ENCODE data around the gene CHST4. TPM values are rescaled to one million over a fixed set of nuclear protein-coding genes. Genes with fewer than 3 reads are reported as not detected.

The CHST4 gene
- total and polyA plus RNA-seq, 2 donors (not counting 3 experiments of a cell fraction or from before 2014, with no cell fraction given): not detected

- Histone ChIP-seq H3K36me3 (ENCODE audit: control insufficient read depth in 2 of 2, extremely low read depth in 1 of 2, insufficient read depth in 2 of 2, low read length in 2 of 2) (no peaks in the 10 kb centered on the region), H3K27ac (ENCODE audit: insufficient read depth, low read depth, low read length) (no peak overlapping the region), H3K9me1 (replicated peaks; ENCODE audit: control insufficient read depth, extremely low read depth, insufficient read depth, low read length) (no peaks in the 10 kb centered on the region), H2AFZ (ENCODE audit: low read depth, low read length) (no peak overlapping the region), H3K27me3 (ENCODE audit: control insufficient read depth in 2 of 2, insufficient read depth in 2 of 2, low read length in 2 of 2) (peaks cover 0 to 3% of the 10 kb centered on the region in 2 experiments), H3K4me1 (ENCODE audit: control insufficient read depth, extremely low read depth, insufficient read depth, low read length) (no peaks in the 10 kb centered on the region), H3K9ac (replicated peaks; ENCODE audit: extremely low read depth, insufficient read depth, low read length) (no peak overlapping the region), H3K9me3 (replicated peaks; ENCODE audit: control insufficient read depth, insufficient read depth, low read length) (no peaks in the 10 kb centered on the region), H4K20me1 (replicated peaks; ENCODE audit: control insufficient read depth, extremely low read depth, insufficient read depth, low read length) (no peaks in the 10 kb centered on the region), H3K4me2 (ENCODE audit: insufficient read depth, low read length) (no peak overlapping the region), H3K4me3 (replicated peaks in 1 of 3; ENCODE audit: insufficient read depth in 1 of 3, low read depth in 1 of 3, low read length in 3 of 3) (no peak overlapping the region), H3K79me2 (ENCODE audit: control insufficient read depth, insufficient read depth, low read length) (no peaks in the 10 kb centered on the region)
- no peak for FAIRE-seq
- TF ChIP-seq MAX (IDR thresholded peaks at IDR 0.05; ENCODE audit: insufficient read depth, insufficient read length) (peak; percentile 10), MYC (IDR thresholded peaks at IDR 0.05; ENCODE audit: low read depth, low read length) (no peak)
- dilution Hi-C loops (cut with MboI; ENCODE audit: extremely low pct_ligation_motif_present, low sequenced_read_pairs) (no loop called here), intact Hi-C loops (cut with micrococcal nuclease) (no loop called here)
- ChIA-PET POLR2A (no interaction called here), CTCF (interaction anchor here (0.7 to 1.7 kb wide), 3 partner anchors 58 to 127 kb away, joined by 3 read pairs; no protein-coding TSS in a partner anchor)
- no peak for DNase-seq (ENCODE audit: low read depth, low spot score)
- no TSS peak for BruUV-seq (replicated peaks)
Observed at GRCh38 chr16:71552698-71553503, 26.7 kb downstream of the CHST4 start.

- H3K27ac ChIP-seq (ENCODE audit: insufficient read depth, low read depth, low read length): no peak overlapping the region
- TF ChIP-seq POLR2A (IDR thresholded peaks at IDR 0.05; ENCODE audit: low read depth, low read length) (no peak), MAX (IDR thresholded peaks at IDR 0.05; ENCODE audit: insufficient read depth, insufficient read length) (no peak)
- no peaks in the 10 kb centered on the region for H3K79me2 ChIP-seq (ENCODE audit: control insufficient read depth, insufficient read depth, low read length)
- H3K9ac ChIP-seq (replicated peaks; ENCODE audit: extremely low read depth, insufficient read depth, low read length): no peak overlapping the region
- no peaks in the 10 kb centered on the region for H4K20me1 ChIP-seq (replicated peaks; ENCODE audit: control insufficient read depth, extremely low read depth, insufficient read depth, low read length)
- intact Hi-C loops (cut with micrococcal nuclease): no loop called here
- H2AFZ ChIP-seq (ENCODE audit: low read depth, low read length): no peak overlapping the region
- DNase-seq (ENCODE audit: low read depth, low spot score) (no peak), FAIRE-seq (no peak)
- H3K27me3 ChIP-seq (ENCODE audit: control insufficient read depth in 2 of 2, insufficient read depth in 2 of 2, low read length in 2 of 2): peaks cover 0 to 3% of the 10 kb centered on the region in 2 experiments
- dilution Hi-C loops (cut with MboI; ENCODE audit: extremely low pct_ligation_motif_present, low sequenced_read_pairs): no loop called here
- H3K36me3 ChIP-seq (ENCODE audit: control insufficient read depth in 2 of 2, extremely low read depth in 1 of 2, insufficient read depth in 2 of 2, low read length in 2 of 2): no peaks in the 10 kb centered on the region
- ChIA-PET POLR2A (no interaction called here), CTCF (interaction anchor here (1.1 to 1.5 kb wide), 5 partner anchors 10 to 76 kb away, joined by 3 to 8 read pairs (median 3); no protein-coding TSS in a partner anchor)
- no TSS peak for BruUV-seq (replicated peaks)
- H3K4me1 ChIP-seq (ENCODE audit: control insufficient read depth, extremely low read depth, insufficient read depth, low read length): no peaks in the 10 kb centered on the region
- no peaks in the 10 kb centered on the region for H3K9me3 ChIP-seq (replicated peaks; ENCODE audit: control insufficient read depth, insufficient read depth, low read length)
- H3K4me2 ChIP-seq (ENCODE audit: insufficient read depth, low read length): no peak overlapping the region
- no peaks in the 10 kb centered on the region for H3K9me1 ChIP-seq (replicated peaks; ENCODE audit: control insufficient read depth, extremely low read depth, insufficient read depth, low read length)
- H3K4me3 ChIP-seq (replicated peaks in 1 of 3; ENCODE audit: insufficient read depth in 1 of 3, low read depth in 1 of 3, low read length in 3 of 3): no peak overlapping the region
Observed at GRCh38 chr16:71555230-71555891, 29.1 kb downstream of the CHST4 start.
